Muscle of leg (tissue), 11 donors: ENCODE measurements around the gene CENPE. TPM values are rescaled to one million over a fixed set of nuclear protein-coding genes. Genes with fewer than 3 reads are reported as not detected.
"Not testable (repeated sequence)": the region's sequence is repeated elsewhere in the genome, so short reads cannot be mapped to it uniquely, and the experiment has no call there.

Experiments used
- DNase-seq: peaks from one replicate; pipeline ENCODE4 v3.0.0; 2013
- H3K27ac ChIP-seq: one replicate; pipeline ENCODE4 v1.5.1; 2013; ENCODE audit warnings: mild to moderate bottlenecking, low read length, control low read depth
- H3K27me3 ChIP-seq: one replicate; pipeline ENCODE4 v1.6.1; 2013; ENCODE audit warnings: low read length; ENCODE audit not compliant: control insufficient read depth, insufficient read depth
- H3K36me3 ChIP-seq: one replicate; pipeline ENCODE4 v1.6.1; 2013; ENCODE audit warnings: low read length; ENCODE audit not compliant: control insufficient read depth, insufficient read depth
- H3K4me1 ChIP-seq: one replicate; pipeline ENCODE4 v1.6.1; 2013; ENCODE audit warnings: low read length; ENCODE audit not compliant: control insufficient read depth, insufficient read depth
- H3K4me3 ChIP-seq: one replicate; pipeline ENCODE4 v1.5.1; 2013; ENCODE audit warnings: low read length, control low read depth
- H3K9me3 ChIP-seq: replicated peaks from 2 replicates; pipeline ENCODE4 v1.6.1; 2013; ENCODE audit warnings: low read depth, low read length; ENCODE audit not compliant: control insufficient read depth
- WGBS: methylation state at CpG from one replicate; pipeline ENCODE4 v1.1.5; 2013; ENCODE audit warnings: missing lambda C conversion rate; ENCODE audit not compliant: insufficient coverage; 5-methylcytosine and 5-hydroxymethylcytosine counted together
- polyA plus RNA-seq, 8 donors: library from polyadenylated mRNA; unstranded; fragments of 120-200 nt; gene quantifications; one replicate each; pipeline versions ENCODE4 v1.2.1 to v1.2.3, GENCODE V29; 2013; ENCODE audit warnings: inconsistent platforms in 1 of 8, low replicate concordance in 1 of 8; ENCODE audit not compliant: insufficient read length in 8 of 8, insufficient read depth in 1 of 8
- total RNA-seq: library from RNA; stranded (reverse); fragments of 120-200 nt; gene quantifications from one replicate; pipeline ENCODE4 v1.2.4, GENCODE V29; 2013

Gene CENPE
- total and polyA plus RNA-seq, 9 donors: 4.6 to 10.7 (median 6.6) TPM

DNA sequence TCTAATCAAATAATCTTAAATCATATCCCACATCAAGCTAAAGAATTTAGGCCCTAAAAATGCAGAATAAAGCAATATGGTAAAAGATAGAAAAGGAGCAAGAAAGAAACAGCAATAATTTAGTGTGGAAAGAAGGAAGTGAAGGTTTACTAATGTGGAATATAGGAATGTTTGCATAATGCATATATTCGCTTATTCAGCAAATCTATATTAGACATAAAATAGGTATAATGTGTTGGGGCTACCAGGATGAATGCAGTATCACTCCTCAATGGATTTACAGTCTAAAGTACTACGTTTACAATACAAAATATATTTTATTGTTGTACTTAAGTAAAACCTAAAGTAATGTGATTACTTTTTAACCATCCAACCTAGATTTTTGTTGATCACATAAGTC is 4.7 kb downstream of the CENPE start:
- no peak for DNase-seq
- H3K4me1 ChIP-seq: peaks cover 3% of the 10 kb centered on the region
- H3K4me3 ChIP-seq: no peak overlapping the region
- H3K9me3 ChIP-seq: no peaks in the 10 kb centered on the region
- no peaks in the 10 kb centered on the region for H3K27me3 ChIP-seq
- H3K36me3 ChIP-seq: peaks cover 3% of the 10 kb centered on the region
- H3K27ac ChIP-seq: no peak overlapping the region
- no CpG with 5 or more reads among the region's 2 CpGs for WGBS

DNA sequence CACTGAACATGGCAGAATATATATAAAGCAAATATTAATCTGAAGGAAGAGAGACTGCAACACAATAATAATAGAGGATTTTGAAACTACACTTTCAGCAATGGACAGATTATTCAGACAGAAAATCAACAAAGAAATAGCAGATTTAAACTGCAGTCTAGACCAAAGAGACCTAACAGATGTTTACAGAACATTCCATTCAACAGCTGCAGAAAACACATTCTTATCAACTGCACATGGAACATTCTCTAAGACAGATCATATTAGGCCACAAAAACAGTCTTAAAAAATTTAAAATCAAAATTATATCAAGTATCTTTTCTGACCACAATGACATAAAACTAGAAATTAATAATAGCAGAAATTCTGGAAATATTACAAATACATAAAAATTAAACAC is 27.1 kb downstream of the CENPE start:
- Histone ChIP-seq H3K36me3 (peaks cover 16% of the 10 kb centered on the region), H3K4me3 (no peak overlapping the region), H3K4me1 (no peaks in the 10 kb centered on the region), H3K9me3 (peaks cover 5% of the 10 kb centered on the region), H3K27ac (no peak overlapping the region), H3K27me3 (no peaks in the 10 kb centered on the region)
- DNase-seq: peak; percentile 23

DNA sequence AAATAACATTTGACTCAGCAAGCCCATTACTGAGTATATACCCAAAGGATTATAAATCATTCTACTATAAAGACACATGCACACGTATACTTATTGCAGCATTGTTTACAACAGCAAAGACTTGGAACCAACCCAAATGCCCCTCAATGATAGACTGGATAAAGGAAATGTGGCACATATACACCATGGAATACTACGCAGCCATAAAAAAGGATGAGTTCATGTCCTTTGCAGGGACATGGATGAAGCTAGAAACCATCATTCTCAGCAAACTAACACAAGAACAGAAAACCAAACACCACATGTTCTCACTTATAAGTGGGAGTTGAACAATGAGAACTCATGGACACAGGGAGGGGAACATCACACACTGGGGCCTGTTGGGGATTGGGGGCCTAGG is 28.4 kb downstream of the CENPE start:
- H3K36me3 ChIP-seq: peaks cover 16% of the 10 kb centered on the region
- not testable (repeated sequence) for H3K27ac ChIP-seq, H3K27me3 ChIP-seq, H3K4me1 ChIP-seq, H3K9me3 ChIP-seq, H3K4me3 ChIP-seq, DNase-seq
- WGBS: no CpG with 5 or more reads among the region's 2 CpGs

DNA sequence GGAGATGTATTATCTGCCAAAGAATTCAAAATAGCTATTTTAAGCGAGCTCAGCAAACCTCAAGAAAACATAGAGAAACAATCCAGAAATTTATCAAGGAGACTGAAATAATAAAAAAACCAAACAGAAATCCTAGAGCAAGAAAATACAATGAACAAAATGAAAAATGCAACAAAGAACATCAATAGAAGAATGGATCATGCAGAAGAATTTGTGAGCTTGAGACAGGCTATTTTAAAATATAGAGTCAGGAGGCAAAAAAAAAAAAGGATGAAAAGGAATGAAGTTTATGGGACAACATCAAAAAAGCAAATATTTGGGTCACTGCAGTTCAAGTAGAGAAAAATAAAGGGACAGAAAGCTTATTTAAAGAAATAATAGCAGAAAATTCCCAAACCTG is 29.1 kb downstream of the CENPE start:
- H3K4me1 ChIP-seq: no peaks in the 10 kb centered on the region
- H3K36me3 ChIP-seq: peaks cover 16% of the 10 kb centered on the region
- no peak for DNase-seq

DNA sequence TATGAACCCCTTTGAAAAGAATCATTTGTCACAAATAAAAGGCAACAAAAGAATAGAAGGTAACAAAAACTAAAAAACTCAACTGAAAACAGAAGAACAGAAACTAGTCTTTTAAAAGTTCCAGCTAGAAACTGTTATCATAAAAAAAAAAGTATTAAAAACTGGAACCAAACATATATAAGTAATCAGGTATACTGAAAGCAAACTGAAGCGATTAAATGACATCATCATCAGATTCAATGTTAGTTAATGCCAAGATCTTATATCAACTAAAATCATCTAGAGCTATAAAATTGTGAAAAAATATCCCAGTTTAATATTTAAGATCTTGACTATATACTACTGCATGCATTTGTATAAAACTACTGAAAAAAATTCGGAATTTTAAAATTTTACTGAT is 36.0 kb downstream of the CENPE start:
- WGBS: no CpG with 5 or more reads among the region's 2 CpGs
- no peak overlapping the region for H3K4me3 ChIP-seq
- no peak for DNase-seq

More for the DNA sequence above, 29.1 kb downstream of the CENPE start:
- H3K27ac ChIP-seq: no peak overlapping the region
- H3K27me3 ChIP-seq: no peaks in the 10 kb centered on the region
- H3K4me3 ChIP-seq: no peak overlapping the region
- no CpG with 5 or more reads among the region's 1 CpG for WGBS
- peaks cover 5% of the 10 kb centered on the region for H3K9me3 ChIP-seq

DNA sequence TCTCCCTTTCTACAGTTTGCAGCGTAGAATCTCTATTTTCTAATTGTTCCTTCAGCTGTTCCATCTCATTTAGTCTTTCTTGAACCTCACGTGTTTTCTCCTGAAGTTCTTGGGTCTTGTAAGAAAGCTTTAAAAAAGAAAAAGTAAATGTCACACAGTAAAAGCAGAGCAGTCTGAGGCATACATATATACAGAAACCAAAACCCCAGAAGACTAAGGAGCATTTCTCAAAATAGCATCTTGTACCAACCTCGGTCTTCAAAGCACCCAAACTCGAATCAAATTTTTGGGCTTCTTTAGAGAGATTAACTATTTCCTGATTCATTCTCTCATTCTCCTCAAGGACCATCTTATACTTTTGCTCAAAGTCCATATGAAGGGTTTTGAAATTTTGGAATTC is 39.4 kb downstream of the CENPE start:
- H3K4me1 ChIP-seq: no peaks in the 10 kb centered on the region
- no peak overlapping the region for H3K4me3 ChIP-seq
- H3K27ac ChIP-seq: no peak overlapping the region
- no peaks in the 10 kb centered on the region for H3K9me3 ChIP-seq
- no peaks in the 10 kb centered on the region for H3K36me3 ChIP-seq
- WGBS: no CpG with 5 or more reads among the region's 4 CpGs
- H3K27me3 ChIP-seq: no peaks in the 10 kb centered on the region
- no peak for DNase-seq

More for the DNA sequence above, 36.0 kb downstream of the CENPE start:
- Histone ChIP-seq H3K27ac (no peak overlapping the region), H3K9me3 (no peaks in the 10 kb centered on the region), H3K4me1 (no peaks in the 10 kb centered on the region), H3K27me3 (no peaks in the 10 kb centered on the region), H3K36me3 (no peaks in the 10 kb centered on the region)

DNA sequence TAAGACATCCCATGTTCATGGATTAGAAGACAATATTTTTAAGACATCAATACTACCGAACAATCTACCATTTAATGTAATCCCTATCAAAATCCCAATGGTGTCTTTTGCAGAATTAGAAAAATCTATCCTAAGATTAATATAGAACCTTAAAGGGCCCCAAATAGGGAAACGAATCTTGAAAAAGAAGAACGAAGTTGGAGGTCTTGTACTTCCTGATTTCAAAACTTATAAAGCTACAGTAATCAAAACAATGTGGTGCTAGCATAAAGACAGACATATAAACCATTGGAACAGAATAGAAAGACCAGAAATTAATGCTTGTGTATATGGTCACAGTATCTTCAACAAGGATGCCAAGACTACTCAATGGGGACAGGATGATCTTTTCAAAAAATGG is 42.0 kb downstream of the CENPE start:
- no peaks in the 10 kb centered on the region for H3K4me1 ChIP-seq
- DNase-seq: peak; percentile 4
- no peaks in the 10 kb centered on the region for H3K36me3 ChIP-seq
- no peaks in the 10 kb centered on the region for H3K9me3 ChIP-seq
- no CpG with 5 or more reads among the region's 3 CpGs for WGBS
- no peaks in the 10 kb centered on the region for H3K27me3 ChIP-seq
- H3K27ac ChIP-seq: no peak overlapping the region
- no peak overlapping the region for H3K4me3 ChIP-seq

DNA sequence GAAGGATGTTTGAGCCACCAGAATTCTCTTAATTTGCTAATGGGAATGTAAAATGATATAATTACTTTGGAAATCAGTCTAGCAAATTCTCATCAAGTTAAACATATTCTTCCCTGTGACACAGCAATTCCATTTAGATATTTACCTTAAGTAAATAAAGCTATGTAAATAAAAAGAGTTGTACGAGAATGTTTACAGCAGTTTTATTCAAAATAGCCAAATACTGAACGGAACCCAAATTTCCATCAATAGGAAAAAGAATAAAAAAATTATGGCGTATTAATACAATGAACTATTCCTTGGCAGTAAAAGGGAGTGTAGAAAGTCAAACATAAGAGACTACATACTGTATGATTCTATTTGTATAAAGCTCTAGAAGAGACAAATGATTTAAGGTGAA is 45.8 kb downstream of the CENPE start:
- no peak overlapping the region for H3K4me3 ChIP-seq
- H3K9me3 ChIP-seq: no peaks in the 10 kb centered on the region
- no peak overlapping the region for H3K27ac ChIP-seq
- H3K36me3 ChIP-seq: peaks cover 5% of the 10 kb centered on the region
- no peaks in the 10 kb centered on the region for H3K27me3 ChIP-seq
- WGBS: no CpG with 5 or more reads among the region's 3 CpGs
- no peak for DNase-seq
- H3K4me1 ChIP-seq: no peaks in the 10 kb centered on the region

DNA sequence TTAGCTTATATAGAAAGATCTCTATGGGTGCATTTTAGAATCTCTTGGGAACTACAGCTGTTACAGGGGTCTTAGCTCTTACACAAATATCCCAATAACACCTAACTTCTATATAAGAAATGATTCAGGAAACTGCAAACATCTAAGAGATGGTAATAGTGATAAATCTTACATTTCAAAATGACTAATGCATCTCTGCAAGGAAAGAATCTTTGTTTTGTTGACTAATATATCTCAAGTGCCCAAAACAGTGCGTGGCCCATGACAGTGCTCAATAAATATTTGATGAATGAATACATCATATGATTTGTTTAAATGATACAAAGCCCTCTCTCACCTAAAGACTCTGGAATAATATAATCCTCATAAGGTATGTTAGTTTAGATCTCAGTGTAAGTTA is 47.5 kb downstream of the CENPE start:
- Histone ChIP-seq H3K9me3 (no peaks in the 10 kb centered on the region), H3K27me3 (no peaks in the 10 kb centered on the region), H3K36me3 (peaks cover 5% of the 10 kb centered on the region), H3K27ac (no peak overlapping the region), H3K4me1 (no peaks in the 10 kb centered on the region), H3K4me3 (no peak overlapping the region)
- WGBS: no CpG with 5 or more reads among the region's 1 CpG
- no peak for DNase-seq

DNA sequence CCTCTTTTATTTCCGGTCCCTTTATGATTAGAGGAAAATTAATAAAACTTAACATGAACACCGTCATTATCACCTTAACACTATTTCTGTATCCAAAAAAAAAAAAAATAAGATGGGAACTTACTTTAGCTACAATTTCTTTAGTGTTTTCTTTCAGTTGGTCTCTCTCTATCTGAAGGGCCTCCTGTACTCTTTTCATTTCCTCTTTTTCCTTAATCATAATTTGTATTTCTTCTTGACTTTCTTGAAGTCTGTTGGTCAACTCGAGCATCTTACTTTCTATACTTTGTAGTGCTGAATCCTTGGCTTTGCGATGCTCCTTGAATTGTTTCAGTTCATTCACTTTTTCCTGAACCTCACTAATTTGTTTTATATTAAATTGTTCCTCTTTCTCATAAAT is 53.2 kb downstream of the CENPE start:
- Histone ChIP-seq H3K9me3 (no peaks in the 10 kb centered on the region), H3K4me1 (no peaks in the 10 kb centered on the region), H3K27ac (no peak overlapping the region), H3K36me3 (peaks cover 5% of the 10 kb centered on the region), H3K27me3 (no peaks in the 10 kb centered on the region), H3K4me3 (no peak overlapping the region)
- no peak for DNase-seq
- no CpG with 5 or more reads among the region's 4 CpGs for WGBS

DNA sequence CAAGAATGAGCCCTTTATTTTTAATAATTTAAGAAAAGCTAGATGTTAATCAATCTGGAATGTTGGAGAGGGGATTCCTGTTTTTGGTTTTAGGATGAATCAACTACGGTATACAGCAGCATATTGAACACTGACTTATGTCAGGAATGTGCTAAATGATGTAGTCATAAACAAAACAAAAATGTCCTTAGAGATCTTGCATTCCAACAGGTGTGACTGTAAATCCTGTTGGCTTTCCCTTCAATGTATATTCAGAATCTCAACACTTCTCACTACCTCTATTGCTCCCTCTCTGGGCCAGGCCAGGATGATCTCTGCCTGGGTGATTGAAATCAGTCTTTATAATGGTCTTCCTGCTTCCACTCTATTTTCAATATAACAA is 60.7 kb downstream of the CENPE start:
- no peaks in the 10 kb centered on the region for H3K27me3 ChIP-seq
- no peaks in the 10 kb centered on the region for H3K4me1 ChIP-seq
- H3K27ac ChIP-seq: no peak overlapping the region
- DNase-seq: no peak
- peaks cover 4% of the 10 kb centered on the region for H3K36me3 ChIP-seq
- H3K4me3 ChIP-seq: no peak overlapping the region
- H3K9me3 ChIP-seq: no peaks in the 10 kb centered on the region
- no CpG with 5 or more reads among the region's 1 CpG for WGBS
